ENCODE results near the gene IL37. TPM values are rescaled to one million over a fixed set of nuclear protein-coding genes. Genes with fewer than 3 reads are reported as not detected.
A peak's percentile ranks its signal among the peaks of the same experiment; 100 is the strongest.

Gene IL37, protein sequence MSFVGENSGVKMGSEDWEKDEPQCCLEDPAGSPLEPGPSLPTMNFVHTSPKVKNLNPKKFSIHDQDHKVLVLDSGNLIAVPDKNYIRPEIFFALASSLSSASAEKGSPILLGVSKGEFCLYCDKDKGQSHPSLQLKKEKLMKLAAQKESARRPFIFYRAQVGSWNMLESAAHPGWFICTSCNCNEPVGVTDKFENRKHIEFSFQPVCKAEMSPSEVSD
- not detected in 2 replicates for total RNA-seq (2014; rRNA removed; shearing (Covaris generic))

GRCh38 chr2:112910865-112911264 is at the start of gene IL37:
TSS of gene IL37 (plus strand) at chr2:112911165. CDS start at chr2:112913013, 1,848 bp downstream.
- DNase-seq (ENCODE audit: low spot score) = no peak

DNA sequence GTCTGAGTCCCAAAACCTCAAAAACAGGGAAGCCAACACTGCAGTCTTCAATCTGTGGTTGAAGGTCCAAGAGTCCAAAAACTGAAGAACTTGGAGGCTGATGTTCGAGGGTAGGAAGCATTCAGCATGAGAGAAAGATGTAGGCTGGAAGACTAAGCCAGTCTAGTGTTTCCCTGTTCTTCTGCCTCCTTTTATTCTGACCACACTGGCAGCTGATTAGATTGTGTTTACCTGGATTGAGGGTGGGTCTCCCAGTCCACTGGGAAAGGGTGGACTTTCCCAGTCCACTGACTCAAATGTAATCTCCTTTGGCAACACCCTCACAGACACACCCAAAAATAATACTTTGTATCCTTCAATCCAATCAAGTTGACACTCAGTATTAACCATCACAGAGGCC is 46.9 kb upstream of the IL37 start:
- no peak for DNase-seq (ENCODE audit: low spot score)

DNA sequence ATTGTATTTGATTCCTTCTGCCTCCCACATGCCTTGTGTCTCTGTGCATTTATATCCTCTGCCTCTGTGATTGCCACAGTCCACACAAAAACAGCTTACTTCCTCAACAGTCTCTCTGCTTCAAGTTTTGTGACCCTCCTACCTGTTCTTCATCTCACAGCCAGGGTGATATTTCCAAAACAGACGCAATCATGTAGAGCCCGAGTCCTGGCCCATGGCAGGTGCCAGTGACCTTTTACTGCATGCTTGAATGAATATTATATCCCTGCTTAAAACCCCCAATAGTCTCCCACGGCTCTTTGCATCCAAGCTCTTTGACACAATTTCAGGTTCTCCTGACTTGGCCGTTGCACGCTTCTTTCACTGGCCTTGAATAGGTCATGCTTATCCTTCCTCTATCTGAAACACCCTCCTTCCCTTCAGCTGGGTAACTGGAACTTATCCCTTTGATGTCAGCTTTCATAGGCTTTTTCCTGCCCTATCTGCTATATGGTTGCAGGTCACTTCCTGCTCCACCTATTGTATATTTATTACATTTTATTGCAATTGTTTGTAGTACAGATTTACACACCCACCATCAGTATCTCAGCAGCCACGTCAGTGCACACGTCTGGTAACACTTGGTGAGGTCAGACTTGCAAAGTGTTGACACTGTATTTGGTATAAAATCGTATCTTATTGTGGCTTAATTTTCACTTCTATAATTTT is 44.7 kb upstream of the IL37 start:
- DNase-seq (ENCODE audit: low spot score) = no peak

- no peak for DNase-seq (ENCODE audit: low spot score)
Observed at GRCh38 chr2:112867701-112868631, 43.0 kb upstream of the IL37 start.

DNA sequence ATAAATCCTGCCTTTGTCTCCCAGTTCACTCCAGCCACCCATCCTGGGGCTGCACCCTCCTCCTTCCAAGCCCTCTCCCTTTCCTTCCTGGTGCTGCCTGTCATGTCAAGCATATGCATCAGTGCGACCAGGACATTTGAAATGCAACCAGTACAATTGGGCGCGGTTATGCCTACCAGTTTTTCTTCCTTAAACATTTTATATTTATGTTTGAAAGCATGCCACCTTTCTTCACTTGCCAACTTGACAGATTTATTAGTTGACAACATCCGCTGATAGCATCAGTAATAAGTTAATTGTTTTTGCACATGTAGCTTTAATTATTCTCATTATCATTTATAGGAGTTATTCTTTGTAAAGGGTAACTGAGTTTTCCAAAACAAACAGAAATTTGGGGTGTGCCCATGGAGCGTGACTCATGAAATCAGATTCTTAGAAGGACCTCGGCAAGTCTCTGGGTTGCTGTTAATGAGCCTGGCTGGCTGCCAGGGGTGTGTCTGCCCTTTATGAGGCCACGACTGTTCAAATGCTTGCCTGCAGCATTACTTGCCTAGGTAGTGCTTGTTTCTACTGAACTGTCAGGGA is 41.6 kb upstream of the IL37 start:
- DNase-seq (ENCODE audit: low spot score) = peak; percentile 96

DNA sequence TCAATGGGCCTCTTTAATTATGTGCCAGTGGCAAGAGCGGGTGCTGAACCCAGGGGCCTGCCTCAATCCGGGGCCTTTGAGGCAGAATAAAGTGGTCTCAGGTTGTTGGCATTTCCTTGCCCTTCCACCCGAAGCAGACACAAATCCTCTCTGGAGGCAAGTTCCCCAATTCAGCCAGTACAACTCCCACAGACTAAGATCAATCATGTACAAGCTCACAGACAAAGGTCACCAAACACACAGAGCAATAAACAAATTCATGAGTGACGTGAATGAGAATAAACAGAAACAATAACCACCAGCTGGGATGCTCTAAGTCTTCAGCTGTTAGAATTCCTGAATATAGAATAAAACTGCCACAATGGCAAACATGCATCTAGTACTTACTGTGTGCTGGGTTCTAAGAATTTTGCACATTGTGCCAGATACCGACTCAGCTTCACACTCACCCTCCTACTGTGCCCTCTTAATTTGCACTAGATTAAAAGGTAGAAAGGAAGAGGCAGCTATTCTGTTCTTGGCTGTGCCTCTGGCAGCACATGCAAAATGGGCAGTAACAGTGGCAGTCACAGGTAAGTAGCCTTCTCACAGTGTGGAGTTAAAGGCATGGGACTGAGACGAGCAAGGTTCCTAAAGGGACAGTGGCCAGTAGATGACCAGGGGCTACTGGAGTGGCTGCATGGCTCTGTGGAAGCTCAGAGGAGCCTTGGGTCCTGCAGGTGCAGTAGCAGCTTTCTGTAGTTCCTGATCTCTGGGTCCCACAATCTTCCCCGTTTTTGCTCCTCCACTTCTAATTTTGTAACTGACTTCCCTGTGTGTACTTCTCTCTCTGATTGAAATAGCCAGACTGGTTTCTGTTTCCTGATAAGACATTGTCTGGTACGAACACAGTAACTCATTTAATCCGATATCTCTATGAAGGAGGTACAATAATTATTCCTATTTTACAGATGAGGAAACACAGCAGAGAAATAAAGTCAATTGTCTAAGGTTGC is 39.8 kb upstream of the IL37 start:
- no peak for DNase-seq (ENCODE audit: low spot score)

DNA sequence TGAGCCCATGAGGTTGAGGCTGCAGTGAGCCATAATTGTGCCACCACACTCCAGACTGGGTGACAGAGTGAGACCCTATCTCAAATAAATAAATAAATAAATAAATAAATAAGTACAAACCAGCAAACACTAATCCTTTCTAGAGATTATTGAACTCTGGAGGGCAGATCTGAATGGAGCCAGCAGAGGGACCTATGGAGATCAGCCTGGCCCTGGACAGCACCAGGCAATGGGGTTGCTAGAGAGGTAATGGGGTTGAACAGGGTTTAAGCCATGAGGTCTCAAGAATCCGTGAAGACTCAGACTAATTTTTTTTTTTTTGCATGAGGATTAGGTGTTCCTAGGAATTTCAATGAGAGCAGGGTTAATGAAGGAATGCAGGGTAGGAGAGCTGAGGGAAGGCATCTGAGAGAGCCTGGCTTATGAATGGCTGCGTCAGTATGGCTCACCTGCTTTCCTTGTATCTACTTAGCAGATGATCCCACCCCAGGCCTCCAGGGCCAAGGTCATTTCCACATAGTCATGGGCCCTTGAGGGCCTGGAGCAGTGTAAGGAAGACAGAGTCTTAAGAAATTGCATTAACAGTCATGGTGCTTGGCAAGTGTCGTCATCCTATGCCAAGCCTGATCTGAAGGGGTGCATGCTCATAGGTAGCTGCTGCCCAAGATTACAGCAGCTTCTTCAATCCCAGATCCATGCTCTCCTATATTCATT is 34.6 kb upstream of the IL37 start:
- no peak for DNase-seq (ENCODE audit: low spot score)

DNA sequence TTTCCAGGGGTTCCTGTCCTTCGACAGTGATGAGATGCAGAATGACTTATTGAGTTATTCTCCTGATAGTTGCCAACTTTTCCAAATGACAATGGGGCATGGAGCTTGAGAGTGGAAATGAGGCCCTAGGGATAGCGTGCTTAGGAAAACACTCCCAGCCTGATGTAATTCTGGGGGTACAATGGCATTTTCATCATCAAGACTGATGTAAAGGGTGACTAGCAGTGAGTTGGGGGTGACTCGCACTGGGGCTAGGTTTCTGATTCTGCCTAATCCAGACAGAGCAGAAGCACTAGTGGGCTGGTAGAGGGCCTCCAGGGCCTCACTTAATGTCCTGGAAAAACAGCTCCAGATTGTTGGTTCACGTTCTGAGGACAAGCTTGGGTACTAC is 34.0 kb upstream of the IL37 start:
- no peak for DNase-seq (ENCODE audit: low spot score)

DNA sequence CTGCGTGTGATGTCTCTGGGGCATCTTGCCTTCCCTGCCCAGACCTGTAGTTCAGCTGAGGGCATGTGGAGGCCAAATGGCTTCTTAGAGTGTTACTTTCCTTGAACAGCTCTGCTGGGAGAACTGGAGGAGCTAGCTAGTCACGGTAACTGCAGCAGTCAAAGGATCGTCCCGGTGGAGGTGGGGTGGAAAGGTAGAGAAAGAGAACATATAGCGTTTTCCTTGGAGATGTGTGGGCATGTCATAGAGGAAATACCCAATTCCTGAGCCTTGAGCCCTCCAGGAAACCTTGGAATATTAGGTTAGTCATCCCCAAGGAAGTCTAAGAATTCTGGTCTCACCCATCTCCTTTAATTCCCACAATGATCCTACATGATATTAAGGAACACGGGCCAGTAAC is 33.5 kb upstream of the IL37 start:
- peak; percentile 81 for DNase-seq (ENCODE audit: low spot score)

DNA sequence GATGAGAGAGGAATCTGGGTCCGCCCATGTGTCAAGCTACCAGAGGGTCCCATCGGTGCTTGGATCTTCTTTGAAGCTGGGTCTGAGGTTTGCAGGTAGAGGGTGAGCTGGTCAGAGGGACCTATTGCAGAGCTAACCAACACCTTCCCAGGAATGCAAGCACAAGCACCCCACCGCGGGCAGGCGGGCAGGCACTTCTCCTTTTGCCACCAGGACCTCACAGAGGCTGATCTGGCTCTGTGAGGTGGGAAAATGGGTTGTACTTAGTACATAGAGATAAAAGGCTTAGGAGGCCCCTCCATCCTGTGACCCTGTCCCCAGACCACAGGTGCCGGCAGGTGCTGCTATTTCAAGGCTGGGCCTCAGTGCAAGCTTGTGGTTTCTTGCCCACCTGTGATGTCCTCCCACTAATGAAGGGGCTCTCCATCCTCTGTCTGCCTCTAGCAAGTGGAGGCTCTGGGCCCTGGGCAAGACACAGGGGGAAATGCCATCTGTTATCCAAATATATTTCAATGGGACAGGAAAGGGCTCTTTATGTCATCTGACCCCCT is 31.4 kb upstream of the IL37 start:
- no peak for DNase-seq (ENCODE audit: low spot score)

GRCh38 chr2:112880091-112880531 is 30.9 kb upstream of the IL37 start:
- DNase-seq (ENCODE audit: low spot score) = peak; percentile 70

- DNase-seq (ENCODE audit: low spot score) = no peak
Observed at GRCh38 chr2:112880696-112881095, 30.3 kb upstream of the IL37 start.

DNA sequence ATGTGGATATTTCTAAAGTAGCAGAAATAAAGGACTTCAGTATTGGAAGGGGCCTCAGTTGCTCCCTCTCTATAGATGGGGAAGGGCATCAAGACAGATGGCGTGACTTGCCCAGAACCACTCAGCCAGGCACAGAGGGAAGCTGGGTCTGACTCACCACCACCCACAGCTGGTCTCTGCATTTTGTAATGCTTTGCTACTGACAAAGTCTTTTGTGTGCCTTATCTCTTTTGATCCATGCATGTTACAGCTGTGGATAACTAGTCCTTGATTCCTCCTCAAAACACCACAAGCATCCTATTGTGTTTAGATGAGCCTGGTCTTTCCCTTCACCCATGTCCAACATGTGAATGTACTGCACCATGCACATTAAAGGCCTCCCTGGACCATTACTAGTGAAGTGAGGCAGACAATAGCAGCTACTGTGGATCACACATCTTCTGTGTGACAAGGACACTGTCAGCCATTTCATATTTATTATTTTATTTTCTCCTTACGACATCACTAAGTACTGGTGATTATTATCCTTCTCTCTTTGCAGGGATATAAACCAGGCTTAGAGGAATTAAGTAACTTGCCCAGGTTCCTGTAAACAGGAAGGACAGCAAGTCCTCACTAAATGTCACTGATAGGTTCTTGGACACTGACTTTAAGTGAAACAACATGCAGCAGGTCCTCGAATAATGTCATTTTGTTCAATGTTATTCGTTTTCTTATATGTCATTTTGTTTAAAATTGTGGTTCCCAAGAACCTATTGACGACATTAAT is 29.6 kb upstream of the IL37 start:
- DNase-seq (ENCODE audit: low spot score) = peak; percentile 78

- DNase-seq (ENCODE audit: low spot score) = no peak
Observed at GRCh38 chr2:112883669-112884068, 27.3 kb upstream of the IL37 start.

- peak; percentile 25 for DNase-seq (ENCODE audit: low spot score)
Observed at GRCh38 chr2:112884869-112885505, 26.0 kb upstream of the IL37 start.

DNA sequence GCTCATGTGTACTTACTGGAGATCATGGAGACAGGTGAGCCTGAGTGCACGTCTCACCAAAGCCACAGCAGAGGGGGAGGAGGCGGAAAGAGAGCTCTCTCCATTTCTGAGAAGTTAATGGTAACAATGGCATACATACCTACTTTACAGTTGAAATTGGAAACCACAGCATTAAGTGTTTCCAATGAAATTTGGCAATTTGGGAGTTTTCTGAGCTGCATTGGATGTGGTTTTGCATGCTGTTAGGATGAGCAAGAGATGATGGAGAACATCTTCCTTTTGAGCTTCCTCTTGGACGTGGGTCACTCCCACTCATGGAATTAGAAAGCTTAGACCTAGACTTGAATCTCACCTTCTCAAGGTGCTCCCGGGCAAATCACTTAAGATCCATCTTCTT is 25.5 kb upstream of the IL37 start:
- DNase-seq (ENCODE audit: low spot score) = no peak

DNA sequence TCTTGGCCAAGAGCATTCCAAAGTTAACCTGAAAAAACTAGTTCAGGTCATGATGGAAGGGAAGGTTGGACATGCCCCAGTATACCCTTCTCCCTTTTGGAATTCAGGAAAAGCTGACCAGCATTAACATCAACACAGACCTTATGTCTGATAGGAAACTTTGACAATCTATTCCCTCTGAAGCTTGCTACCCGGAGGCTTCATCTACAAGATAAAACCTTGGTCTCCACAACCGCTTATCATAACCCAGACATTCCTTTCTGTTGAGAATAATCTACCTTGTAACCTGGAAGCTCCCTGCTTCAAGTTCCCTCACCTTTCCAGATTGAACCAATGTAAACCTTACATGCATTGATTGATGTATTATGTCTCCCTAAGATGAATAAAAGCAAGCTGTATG is 24.7 kb upstream of the IL37 start:
- no peak for DNase-seq (ENCODE audit: low spot score)

DNA sequence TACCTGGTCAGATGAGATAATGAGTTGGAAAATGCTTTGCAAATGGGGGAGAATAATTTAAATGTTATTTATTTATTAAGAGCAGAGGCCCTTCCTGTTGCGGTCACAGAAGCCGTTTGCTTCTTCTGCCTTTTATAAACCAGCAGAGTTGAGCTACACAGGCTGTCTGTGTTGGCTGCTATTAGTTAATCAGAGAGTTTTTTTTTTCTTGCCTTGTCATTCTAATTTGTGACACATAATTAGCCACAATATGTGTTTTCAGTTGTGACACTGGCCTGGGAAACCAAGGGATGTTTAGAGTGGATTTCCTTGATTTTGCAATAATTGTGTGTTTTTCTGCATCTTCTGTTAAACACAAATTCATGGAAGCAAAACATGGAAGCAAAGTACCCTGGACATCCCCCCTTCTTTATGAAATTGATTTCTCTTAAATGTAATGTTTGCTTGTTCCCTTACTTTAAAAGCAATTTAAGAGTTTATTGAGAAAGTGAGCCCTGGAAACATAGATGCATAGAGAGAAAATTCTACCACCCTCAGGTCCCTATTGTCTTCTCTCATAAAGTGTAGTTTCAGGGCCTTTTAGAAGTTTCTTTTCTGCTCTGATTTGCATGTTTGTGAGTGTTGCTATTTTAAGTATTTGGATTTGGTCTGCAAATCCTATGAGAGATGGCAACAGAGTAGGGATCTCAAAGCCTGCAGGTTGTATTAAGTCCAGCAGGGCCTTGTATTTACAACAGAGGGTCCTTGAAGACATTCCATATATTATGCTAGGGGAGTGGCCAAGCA is 22.8 kb upstream of the IL37 start:
- DNase-seq (ENCODE audit: low spot score) = no peak
